HepG2 (cell line): ENCODE data around the gene SEC63. TPM values are rescaled to one million over a fixed set of nuclear protein-coding genes. Genes with fewer than 3 reads are reported as not detected.
A peak's percentile ranks its signal among the peaks of the same experiment; 100 is the strongest.

Experiments used
- ATAC-seq: fragments of 200-7000 bp; cut with Tn5 transposase; 3 replicates; pipeline ENCODE4 v1.9.1; 2020; ENCODE audit warnings: mild to moderate bottlenecking, moderate library complexity
- BruUV-seq: library from RNA; stranded (reverse); fragments of 400-500 nt; replicated peaks from 2 replicates; lab custom pipeline; 2021; lab: Mats Ljungman, UMichigan
- CTCF ChIA-PET: fragments of 300-600 bp; formaldehyde crosslinking; extraction: SDS; loops from one replicate; lab custom pipeline; 2021; ENCODE audit warnings: low total read pairs, inconsistent platforms, low intra/inter-chr PET ratio; lab: Yijun Ruan, JAX
- POLR2A ChIA-PET: fragments of 350-600 bp; sonication (Branson Sonifier 250); formaldehyde crosslinking; loops from one replicate; lab custom pipeline; 2020; ENCODE audit warnings: antibody characterized with exemption, inconsistent platforms; lab: Yijun Ruan, JAX
- DNase-seq: peaks from one replicate; pipeline ENCODE4 v3.0.0-alpha.2; 2015; ENCODE audit warnings: low spot score
- FAIRE-seq: peaks from 3 replicates; lab custom pipeline; 2011; peaks lifted over from hg19 to GRCh38; lab: Jason Lieb, UNC
- H2AFZ ChIP-seq: one replicate; pipeline ENCODE4 v1.6.1; 2011; ENCODE audit warnings: low read length, inconsistent platforms
- H3K27ac ChIP-seq: fragments of 300-600 bp; 3 replicates; pipeline ENCODE4 v1.8.0; 2011; ENCODE audit warnings: mixed run types, mild to moderate bottlenecking, mixed read lengths, low read length, inconsistent platforms; ENCODE audit not compliant: insufficient read depth; ENCODE audit errors: extremely low read length
- H3K27me3 ChIP-seq, 2 experiments: fragments of 200-600 bp in 1 of 2; 2 replicates in 1 of 2; 3 replicates in 1 of 2; pipeline versions ENCODE4 v1.6.0 to v1.8.0; 2011; ENCODE audit warnings: low read length in 2 of 2, mild to moderate bottlenecking in 2 of 2, moderate library complexity in 2 of 2, inconsistent platforms in 1 of 2; ENCODE audit not compliant: insufficient read depth in 2 of 2, control insufficient read depth in 1 of 2
- H3K36me3 ChIP-seq, 2 experiments: fragments of 200-600 bp in 1 of 2; replicated peaks in 1 of 2; 2 replicates in 1 of 2; 3 replicates in 1 of 2; pipeline versions ENCODE4 v1.5.1 to v1.8.0; 2011; ENCODE audit warnings: low read length in 2 of 2, inconsistent platforms in 1 of 2; ENCODE audit not compliant: insufficient read depth in 2 of 2, control insufficient read depth in 1 of 2
- H3K4me1 ChIP-seq: 2 replicates; pipeline ENCODE4 v1.5.1; 2012; ENCODE audit warnings: low read length, inconsistent platforms; ENCODE audit not compliant: insufficient read depth
- H3K4me2 ChIP-seq: 2 replicates; pipeline ENCODE4 v1.6.0; 2011; ENCODE audit warnings: low read depth, low read length, inconsistent platforms
- H3K4me3 ChIP-seq, 3 experiments: fragments of 200-600 bp in 1 of 3; sonication (generic), shearing (Covaris generic) in 1 of 3; replicated peaks in 1 of 3; 2 replicates each; pipeline ENCODE4 v1.5.1; 2011 to 2016; ENCODE audit warnings: low read length in 3 of 3, inconsistent platforms in 2 of 3, low read depth in 2 of 3, mild to moderate bottlenecking in 2 of 3, control low read depth in 1 of 3, mixed read lengths in 1 of 3; ENCODE audit not compliant: insufficient read depth in 1 of 3
- H3K79me2 ChIP-seq: one replicate; pipeline ENCODE4 v1.6.1; 2011; ENCODE audit warnings: low read length, inconsistent platforms; ENCODE audit not compliant: insufficient read depth
- H3K9ac ChIP-seq: 2 replicates; pipeline ENCODE4 v1.6.0; 2011; ENCODE audit warnings: mild to moderate bottlenecking, low read depth, low read length, inconsistent platforms; ENCODE audit not compliant: insufficient read depth
- H3K9me3 ChIP-seq: 2 replicates; pipeline ENCODE4 v1.5.1; 2012; ENCODE audit warnings: mild to moderate bottlenecking, low read length
- H4K20me1 ChIP-seq: 2 replicates; pipeline ENCODE4 v1.6.0; 2011; ENCODE audit warnings: inconsistent platforms, mild to moderate bottlenecking, low read length, moderate library complexity; ENCODE audit not compliant: insufficient read depth
- BRCA1 ChIP-seq: sonication (generic); formaldehyde crosslinking; IDR thresholded peaks from 2 replicates; pipeline ENCODE4 v1.4.0; 2020; ENCODE audit warnings: missing genetic modification reagents
- CAMTA2 ChIP-seq: sonication (generic); formaldehyde crosslinking; IDR thresholded peaks from 2 replicates; pipeline ENCODE4 v1.4.0; 2020; ENCODE audit warnings: mild to moderate bottlenecking, missing genetic modification reagents, borderline replicate concordance
- IRF2 ChIP-seq: IDR thresholded peaks from 2 replicates; pipeline ENCODE4 v1.6.1; 2018; ENCODE audit warnings: missing genetic modification reagents, missing compliant biosample characterization
- NAIF1 ChIP-seq: sonication (generic); formaldehyde crosslinking; IDR thresholded peaks from 2 replicates; pipeline ENCODE4 v1.5.0; 2020; ENCODE audit warnings: mild to moderate bottlenecking, missing genetic modification reagents, borderline replicate concordance
- RBM39 ChIP-seq: fragments of 200-400 bp; formaldehyde crosslinking; IDR thresholded peaks from one replicate; pipeline ENCODE4 v1.6.1; 2018; ENCODE audit warnings: antibody characterized with exemption, mild to moderate bottlenecking, low read depth, low read length; ENCODE audit not compliant: poor library complexity, severe bottlenecking
- SMAD3 ChIP-seq: sonication (generic); formaldehyde crosslinking; IDR thresholded peaks from 2 replicates; pipeline ENCODE4 v1.4.0; 2020; ENCODE audit warnings: missing genetic modification reagents
- SRSF4 ChIP-seq: fragments of 200-400 bp; formaldehyde crosslinking; IDR thresholded peaks from one replicate; pipeline ENCODE4 v1.6.1; 2018; ENCODE audit warnings: mild to moderate bottlenecking, low read depth, low read length, moderate library complexity; ENCODE audit not compliant: poor library complexity, severe bottlenecking
- ZC3H13 ChIP-seq: sonication (generic); formaldehyde crosslinking; IDR thresholded peaks from 2 replicates; pipeline ENCODE4 v1.8.1; 2023; ENCODE audit warnings: mild to moderate bottlenecking, missing genetic modification reagents, moderate library complexity
- WGBS: methylation state at CpG from one replicate; pipeline ENCODE4 v1.1.6; 2017; ENCODE audit warnings: low lambda C conversion rate; 5-methylcytosine and 5-hydroxymethylcytosine counted together
- in situ Hi-C: cut with HindIII; loops from 2 replicates; pipeline ENCODE4 v1.10.0; 2017; ENCODE audit warnings: low pct_unique_long_range_greater_than_20kb; ENCODE audit not compliant: extremely low pct_ligation_motif_present
- intact Hi-C: fragments of 100-400 bp; cut with micrococcal nuclease; formaldehyde crosslinking; loops from one replicate; pipeline ENCODE4 v1.10.0; 2022; ENCODE audit not compliant: unreplicated experiment
- polyA plus RNA-seq, 8 experiments: library from polyadenylated mRNA; depleted of rRNA in 3 of 8; stranded (reverse) in 7 of 8; unstranded in 1 of 8; fragments of >200 nt; fragmentation: Illumina TruSeq in 4 of 8; extraction: Trizol in 4 of 8; gene quantifications; 2 replicates each; pipeline versions ENCODE4 v1.2.1 to v1.2.3, GENCODE V29; 2011 to 2016; ENCODE audit warnings: low read depth in 4 of 8, missing spikeins in 1 of 8, mixed read lengths in 1 of 8; ENCODE audit not compliant: insufficient read depth in 1 of 8
- total RNA-seq, 5 experiments: library from RNA; depleted of rRNA; stranded (reverse); fragments of >200 nt; fragmentation: Illumina TruSeq; extraction: Trizol; gene quantifications; 2 replicates each; pipeline ENCODE4 v1.2.3, GENCODE V29; 2016; ENCODE audit warnings: low read depth in 1 of 5

Gene SEC63
- total and polyA plus RNA-seq, 2 of the 13 experiments (the other 11 are each of a cell fraction or from before 2014, with no cell fraction given): 20.2 to 45.9 TPM

DNA sequence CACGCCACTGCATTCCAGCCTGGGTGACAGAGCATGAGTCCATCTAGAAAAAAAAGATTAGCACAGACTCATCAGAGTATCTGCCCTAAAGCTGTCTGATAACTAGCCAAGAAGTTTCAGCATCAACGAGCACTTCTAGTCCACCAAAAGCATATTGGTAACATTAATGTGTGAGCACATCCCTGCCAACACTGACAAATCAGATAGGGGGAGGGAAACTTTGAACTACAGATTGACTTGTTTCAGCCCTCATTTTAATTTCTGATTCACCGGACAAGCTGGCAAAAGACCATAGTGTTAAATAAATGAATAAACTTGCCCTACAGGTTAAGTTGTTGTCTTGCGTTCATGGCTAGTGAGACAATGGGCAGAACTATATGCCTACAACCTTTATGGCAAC, 7.7 kb upstream of the SEC63 start:
- Histone ChIP-seq H3K4me3 (peak overlapping the region in 1 of 3 experiments; percentile 51; a peak in 3 of 6 replicates), H3K27ac (no peak overlapping the region)
- ATAC-seq: no peak

DNA sequence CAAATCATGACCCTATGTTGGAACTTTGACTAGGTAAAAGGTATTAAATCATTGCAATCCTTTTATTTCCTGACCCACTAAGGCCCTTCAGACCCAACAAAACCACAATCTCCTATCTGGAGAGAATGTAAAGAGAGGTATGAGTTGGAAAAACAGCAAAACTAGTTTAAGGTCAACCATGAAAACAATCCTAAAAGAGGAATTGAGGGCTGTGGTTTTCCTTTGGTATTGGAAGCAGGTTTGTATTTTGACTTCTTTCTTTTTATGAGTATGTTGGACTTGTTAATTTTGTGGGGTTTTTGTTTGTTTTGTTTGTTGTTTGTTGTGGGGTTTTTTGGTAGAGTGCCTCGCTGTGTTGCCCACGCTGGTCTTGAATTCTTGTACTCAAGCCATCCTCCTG, 4.7 kb upstream of the SEC63 start:
- WGBS: 77% methylated on average over 2 of the region's 2 CpGs
- no peak for TF ChIP-seq IRF2 (CRISPR knock-in tag)
- TF ChIP-seq CAMTA2 (CRISPR knock-in tag): no peak
- no peak for TF ChIP-seq SRSF4
- TF ChIP-seq NAIF1: no peak
- no peak for TF ChIP-seq SMAD3 (CRISPR knock-in tag)
- ATAC-seq: no peak
- BruUV-seq: no TSS peak
- H3K9me3 ChIP-seq: no peaks in the 10 kb centered on the region
- peaks cover 43% of the 10 kb centered on the region for H3K4me1 ChIP-seq
- no peak overlapping the region for H3K9ac ChIP-seq
- peaks cover 2% of the 10 kb centered on the region for H3K79me2 ChIP-seq
- no peaks in the 10 kb centered on the region for H4K20me1 ChIP-seq
- in situ Hi-C loops (no loop called here), intact Hi-C loops (no loop called here)
- no peak for DNase-seq
- FAIRE-seq: no peak
- H3K4me3 ChIP-seq: no peak overlapping the region
- no peak overlapping the region for H2AFZ ChIP-seq
- H3K4me2 ChIP-seq: no peak overlapping the region
- CTCF ChIA-PET: no interaction called here
- no peaks in the 10 kb centered on the region for H3K36me3 ChIP-seq
- no peak overlapping the region for H3K27ac ChIP-seq
- H3K27me3 ChIP-seq: no peaks in the 10 kb centered on the region; a peak in 1 of 5 replicates
- POLR2A ChIA-PET: no interaction called here

More for the DNA sequence above, 7.7 kb upstream of the SEC63 start:
- intact Hi-C loops: loop anchor here (2.0 kb wide), 1 partner anchor 29 kb away; no protein-coding TSS in a partner anchor
- DNase-seq: no peak
- no peaks in the 10 kb centered on the region for H3K9me3 ChIP-seq
- peaks cover 42% of the 10 kb centered on the region for H3K4me1 ChIP-seq
- no peak overlapping the region for H3K9ac ChIP-seq
- FAIRE-seq: no peak
- no peak for TF ChIP-seq ZC3H13
- no peak for TF ChIP-seq RBM39
- TF ChIP-seq BRCA1 (CRISPR knock-in tag): no peak
- TF ChIP-seq, all 625 proteins: peak for 0
- no peaks in the 10 kb centered on the region for H3K36me3 ChIP-seq
- CTCF ChIA-PET: no interaction called here
- H3K4me2 ChIP-seq: peak overlapping the region; percentile 84
- in situ Hi-C loops: no loop called here
- BruUV-seq: no TSS peak
- H2AFZ ChIP-seq: no peak overlapping the region
- H3K27me3 ChIP-seq: no peaks in the 10 kb centered on the region; a peak in 1 of 5 replicates
- 75% methylated on average over 4 of the region's 4 CpGs for WGBS
- H3K79me2 ChIP-seq: no peaks in the 10 kb centered on the region
- H4K20me1 ChIP-seq: no peaks in the 10 kb centered on the region
- POLR2A ChIA-PET: interaction anchor here (1.0 to 1.4 kb wide), 4 partner anchors 11 to 71 kb away, joined by 3 to 6 read pairs (median 3); no protein-coding TSS in a partner anchor
